AG08396 (cell line): ENCODE data around the gene FHOD3.

Experiments used
- DNase-seq: peaks from one replicate; pipeline ENCODE4 v3.0.0; 2012; ENCODE audit warnings: low spot score, mixed read lengths

Gene FHOD3

GRCh38 chr18:36522509-36522908, 225.0 kb downstream of the FHOD3 start:
- DNase-seq: no peak

- no peak for DNase-seq
Observed at GRCh38 chr18:36525913-36526312, 228.4 kb downstream of the FHOD3 start.

GRCh38 chr18:36526611-36527010, 229.1 kb downstream of the FHOD3 start:
- DNase-seq: no peak

- DNase-seq: no peak
Observed at GRCh38 chr18:36527051-36527450, 229.5 kb downstream of the FHOD3 start.

- no peak for DNase-seq
Observed at GRCh38 chr18:36527740-36528455, 230.4 kb downstream of the FHOD3 start.

GRCh38 chr18:36529747-36530146, 232.2 kb downstream of the FHOD3 start:
- DNase-seq: no peak

GRCh38 chr18:36530676-36531405, 233.3 kb downstream of the FHOD3 start:
- DNase-seq: no peak

- DNase-seq: no peak
Observed at GRCh38 chr18:36531636-36532035, 234.1 kb downstream of the FHOD3 start.

GRCh38 chr18:36532394-36532793, 234.9 kb downstream of the FHOD3 start:
- peak; percentile 27 for DNase-seq

- no peak for DNase-seq
Observed at GRCh38 chr18:36532815-36533214, 235.3 kb downstream of the FHOD3 start.

- no peak for DNase-seq
Observed at GRCh38 chr18:36533446-36534153, 236.1 kb downstream of the FHOD3 start.

- DNase-seq: no peak
Observed at GRCh38 chr18:36534154-36534688, 236.7 kb downstream of the FHOD3 start.

- no peak for DNase-seq
Observed at GRCh38 chr18:36535202-36535935, 237.9 kb downstream of the FHOD3 start.

- DNase-seq: no peak
Observed at GRCh38 chr18:36536426-36536825, 238.9 kb downstream of the FHOD3 start.

GRCh38 chr18:36537289-36537688, 239.8 kb downstream of the FHOD3 start:
- DNase-seq: no peak

- DNase-seq: no peak
Observed at GRCh38 chr18:36539674-36540231, 242.2 kb downstream of the FHOD3 start.

- no peak for DNase-seq
Observed at GRCh38 chr18:36543030-36543429, 245.5 kb downstream of the FHOD3 start.

GRCh38 chr18:36543991-36544725, 246.6 kb downstream of the FHOD3 start:
- peak; percentile 25 for DNase-seq

GRCh38 chr18:36545821-36546427, 248.4 kb downstream of the FHOD3 start:
- no peak for DNase-seq

GRCh38 chr18:36546876-36547275, 249.4 kb downstream of the FHOD3 start:
- DNase-seq: no peak

- no peak for DNase-seq
Observed at GRCh38 chr18:36547544-36547943, 250.0 kb downstream of the FHOD3 start.
